Astrocyte (in vitro differentiated cells and primary cell): Measurements from ENCODE around the gene SNPH. TPM values are rescaled to one million over a fixed set of nuclear protein-coding genes. Genes with fewer than 3 reads are reported as not detected.
"Not testable (repeated sequence)": the region's sequence is repeated elsewhere in the genome, so short reads cannot be mapped to it uniquely, and the experiment has no call there.

Experiments
- DNase-seq: peaks from one replicate; pipeline ENCODE4 v3.0.0-alpha.2; 2010; ENCODE audit warnings: low read depth
- FAIRE-seq: peaks from 2 replicates; lab custom pipeline; 2011; peaks lifted over from hg19 to GRCh38; lab: Jason Lieb, UNC
- H2AFZ ChIP-seq: 2 replicates; pipeline ENCODE4 v1.6.0; 2012; ENCODE audit warnings: low read depth, low read length, inconsistent platforms
- H3K27ac ChIP-seq: 2 replicates; pipeline ENCODE4 v1.5.1; 2011; ENCODE audit warnings: low read depth, low read length, inconsistent platforms
- H3K27me3 ChIP-seq: 2 replicates; pipeline ENCODE4 v1.6.0; 2011; ENCODE audit warnings: low read length, inconsistent platforms; ENCODE audit not compliant: insufficient read depth
- H3K36me3 ChIP-seq: 2 replicates; pipeline ENCODE4 v1.5.1; 2011; ENCODE audit warnings: low read length, inconsistent platforms; ENCODE audit not compliant: insufficient read depth
- H3K4me1 ChIP-seq: 2 replicates; pipeline ENCODE4 v1.5.1; 2011; ENCODE audit warnings: low read length, inconsistent platforms; ENCODE audit not compliant: insufficient read depth
- H3K4me2 ChIP-seq: 2 replicates; pipeline ENCODE4 v1.6.0; 2012; ENCODE audit warnings: low read length, inconsistent platforms
- H3K4me3 ChIP-seq: 2 replicates; pipeline ENCODE4 v1.5.1; 2011; ENCODE audit warnings: low read depth, mild to moderate bottlenecking, low read length, inconsistent platforms; ENCODE audit not compliant: insufficient read depth
- H3K79me2 ChIP-seq: 2 replicates; pipeline ENCODE4 v1.6.0; 2012; ENCODE audit warnings: mild to moderate bottlenecking, low read length, inconsistent platforms; ENCODE audit not compliant: insufficient read depth
- H3K9ac ChIP-seq: 2 replicates; pipeline ENCODE4 v1.6.0; 2012; ENCODE audit warnings: mild to moderate bottlenecking, low read length, inconsistent platforms
- H3K9me3 ChIP-seq: 2 replicates; pipeline ENCODE4 v1.5.1; 2012; ENCODE audit warnings: low read depth, mild to moderate bottlenecking, low read length, inconsistent platforms; ENCODE audit not compliant: insufficient read depth
- H4K20me1 ChIP-seq: 2 replicates; pipeline ENCODE4 v1.6.0; 2012; ENCODE audit warnings: low read length, inconsistent platforms; ENCODE audit not compliant: insufficient read depth
- H3K27ac Mint-ChIP-seq: one replicate; pipeline ENCODE4 v1.8.0; 2021; ENCODE audit warnings: mild to moderate bottlenecking, mixed read lengths; ENCODE audit not compliant: unreplicated experiment
- H3K27me3 Mint-ChIP-seq: one replicate; pipeline ENCODE4 v1.8.0; 2021; ENCODE audit warnings: low read depth, mixed read lengths; ENCODE audit not compliant: unreplicated experiment
- H3K36me3 Mint-ChIP-seq: one replicate; pipeline ENCODE4 v1.8.0; 2021; ENCODE audit warnings: low read depth, mixed read lengths; ENCODE audit not compliant: unreplicated experiment
- H3K4me1 Mint-ChIP-seq: one replicate; pipeline ENCODE4 v1.8.0; 2021; ENCODE audit warnings: low read depth, mixed read lengths; ENCODE audit not compliant: unreplicated experiment
- H3K4me3 Mint-ChIP-seq: one replicate; pipeline ENCODE4 v1.8.0; 2021; ENCODE audit warnings: mild to moderate bottlenecking, moderate library complexity, mixed read lengths; ENCODE audit not compliant: unreplicated experiment
- H3K9me3 Mint-ChIP-seq: one replicate; pipeline ENCODE4 v1.8.0; 2021; ENCODE audit warnings: mild to moderate bottlenecking, mixed read lengths; ENCODE audit not compliant: unreplicated experiment
- EZH2 ChIP-seq: IDR thresholded peaks from 2 replicates; pipeline ENCODE4 v1.6.1; 2012; ENCODE audit warnings: mild to moderate bottlenecking, low read length, inconsistent platforms; ENCODE audit not compliant: insufficient read depth
- total RNA-seq: library from RNA; stranded (reverse); gene quantifications from 2 replicates; pipeline ENCODE4 v1.2.1, GENCODE V29; 2021
- TF ChIP-seq, protein P1 (sequence below): IDR thresholded peaks from 2 replicates; pipeline ENCODE4 v1.5.1; 2011; ENCODE audit warnings: low read depth, mild to moderate bottlenecking, inconsistent platforms, low read length, moderate library complexity; ENCODE audit not compliant: insufficient read depth

SNPH gene
- total RNA-seq, 1 donor from 2014 or later, result 7.9 TPM

DNA sequence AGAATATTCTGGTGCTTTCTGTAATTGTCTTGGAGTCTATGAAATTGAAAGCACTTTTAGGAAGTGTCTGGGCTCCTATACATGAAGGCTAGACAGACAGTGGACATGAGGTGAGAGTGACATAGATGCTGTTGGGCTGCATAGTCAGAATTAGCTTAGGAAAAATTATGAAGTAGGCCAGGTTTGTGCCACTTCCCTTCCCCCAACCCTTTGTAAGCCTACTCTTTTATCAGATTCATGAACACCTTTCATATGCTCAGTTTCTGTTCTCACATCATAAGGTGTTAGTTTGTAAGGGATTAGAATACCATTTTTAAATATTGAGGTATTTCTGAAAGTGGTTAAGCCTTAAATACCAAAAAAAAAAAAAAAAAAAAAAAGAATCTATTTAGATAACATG lies 18.4 kb upstream of the SNPH start:
- Mint-ChIP-seq H3K27ac (no peak overlapping the region), H3K36me3 (no peaks in the 10 kb centered on the region), H3K4me1 (no peaks in the 10 kb centered on the region), H3K9me3 (peaks cover 2% of the 10 kb centered on the region), H3K4me3 (no peak overlapping the region), H3K27me3 (peaks cover 8% of the 10 kb centered on the region)
- Histone ChIP-seq H3K27ac (no peak overlapping the region), H3K9me3 (no peaks in the 10 kb centered on the region), H4K20me1 (no peaks in the 10 kb centered on the region), H3K79me2 (no peaks in the 10 kb centered on the region), H3K36me3 (no peaks in the 10 kb centered on the region), H3K9ac (no peak overlapping the region), H3K4me1 (no peaks in the 10 kb centered on the region), H2AFZ (no peak overlapping the region), H3K4me2 (no peak overlapping the region), H3K4me3 (no peak overlapping the region), H3K27me3 (peaks cover 5% of the 10 kb centered on the region)
- DNase-seq, result no peak
- no peak for FAIRE-seq
- no peak for TF ChIP-seq EZH2
- TF ChIP-seq, protein P1, sequence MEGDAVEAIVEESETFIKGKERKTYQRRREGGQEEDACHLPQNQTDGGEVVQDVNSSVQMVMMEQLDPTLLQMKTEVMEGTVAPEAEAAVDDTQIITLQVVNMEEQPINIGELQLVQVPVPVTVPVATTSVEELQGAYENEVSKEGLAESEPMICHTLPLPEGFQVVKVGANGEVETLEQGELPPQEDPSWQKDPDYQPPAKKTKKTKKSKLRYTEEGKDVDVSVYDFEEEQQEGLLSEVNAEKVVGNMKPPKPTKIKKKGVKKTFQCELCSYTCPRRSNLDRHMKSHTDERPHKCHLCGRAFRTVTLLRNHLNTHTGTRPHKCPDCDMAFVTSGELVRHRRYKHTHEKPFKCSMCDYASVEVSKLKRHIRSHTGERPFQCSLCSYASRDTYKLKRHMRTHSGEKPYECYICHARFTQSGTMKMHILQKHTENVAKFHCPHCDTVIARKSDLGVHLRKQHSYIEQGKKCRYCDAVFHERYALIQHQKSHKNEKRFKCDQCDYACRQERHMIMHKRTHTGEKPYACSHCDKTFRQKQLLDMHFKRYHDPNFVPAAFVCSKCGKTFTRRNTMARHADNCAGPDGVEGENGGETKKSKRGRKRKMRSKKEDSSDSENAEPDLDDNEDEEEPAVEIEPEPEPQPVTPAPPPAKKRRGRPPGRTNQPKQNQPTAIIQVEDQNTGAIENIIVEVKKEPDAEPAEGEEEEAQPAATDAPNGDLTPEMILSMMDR, result no peak

DNA sequence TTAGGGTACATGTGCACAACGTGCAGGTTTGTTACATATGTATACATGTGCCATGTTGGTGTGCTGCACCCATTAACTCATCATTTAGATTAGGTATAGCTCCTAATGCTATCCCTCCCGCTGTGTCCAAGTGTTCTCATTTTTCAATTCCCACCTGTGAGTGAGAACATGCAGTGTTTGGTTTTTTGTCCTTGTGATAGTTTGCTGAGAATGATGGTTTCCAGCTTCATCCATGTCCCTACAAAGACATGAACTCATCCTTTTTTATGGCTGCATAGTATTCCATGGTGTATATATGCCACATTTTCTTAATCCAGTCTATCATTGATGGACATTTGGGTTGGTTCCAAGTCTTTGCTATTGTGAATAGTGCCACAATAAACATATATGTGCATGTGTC lies 15.8 kb upstream of the SNPH start:
- H3K79me2 ChIP-seq, H3K36me3 Mint-ChIP-seq, H3K4me1 Mint-ChIP-seq, FAIRE-seq, H3K4me2 ChIP-seq, H3K9me3 ChIP-seq, H3K27me3 Mint-ChIP-seq, H3K27ac Mint-ChIP-seq, H2AFZ ChIP-seq, H3K9ac ChIP-seq, H3K4me3 ChIP-seq, H3K27ac ChIP-seq, H3K4me1 ChIP-seq, H4K20me1 ChIP-seq, H3K36me3 ChIP-seq, DNase-seq, H3K4me3 Mint-ChIP-seq, H3K9me3 Mint-ChIP-seq, H3K27me3 ChIP-seq: not testable (repeated sequence)

DNA sequence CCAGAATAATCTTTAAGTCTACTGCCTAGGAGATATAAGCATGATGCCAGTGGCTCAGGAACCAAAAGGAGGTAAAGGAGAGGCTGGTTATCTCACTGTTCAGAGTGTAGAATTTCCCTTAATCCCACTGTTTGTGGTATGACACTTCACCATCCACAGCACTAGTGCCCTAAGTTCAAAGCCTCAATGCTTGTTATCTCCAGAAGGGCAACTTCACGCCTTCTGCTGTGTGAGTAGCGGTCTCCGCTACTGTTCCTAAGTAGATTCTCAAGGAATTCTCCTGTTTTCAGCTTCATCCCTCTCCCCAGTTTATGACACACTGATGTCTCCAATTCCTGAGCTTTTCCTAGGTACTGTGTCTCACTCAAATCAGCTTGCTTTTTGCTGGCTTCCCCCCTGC lies 13.7 kb upstream of the SNPH start:
- no peak for TF ChIP-seq EZH2
- TF ChIP-seq, protein P1, result no peak
- Mint-ChIP-seq H3K4me3 (no peak overlapping the region), H3K27me3 (no peaks in the 10 kb centered on the region), H3K36me3 (no peaks in the 10 kb centered on the region), H3K9me3 (peaks cover 2% of the 10 kb centered on the region), H3K27ac (no peak overlapping the region), H3K4me1 (no peaks in the 10 kb centered on the region)
- H3K4me3 ChIP-seq, result no peak overlapping the region
- H4K20me1 ChIP-seq, result no peaks in the 10 kb centered on the region
- no peak overlapping the region for H2AFZ ChIP-seq
- DNase-seq (no peak), FAIRE-seq (no peak)
- H3K79me2 ChIP-seq, result no peaks in the 10 kb centered on the region
- no peaks in the 10 kb centered on the region for H3K36me3 ChIP-seq
- no peak overlapping the region for H3K27ac ChIP-seq
- peaks cover 9% of the 10 kb centered on the region for H3K27me3 ChIP-seq
- H3K4me2 ChIP-seq, result no peak overlapping the region
- H3K9me3 ChIP-seq, result no peaks in the 10 kb centered on the region
- H3K9ac ChIP-seq, result no peak overlapping the region
- H3K4me1 ChIP-seq, result no peaks in the 10 kb centered on the region
